Sciatic nerve (tissue), 2 donors: ENCODE results near the gene TMEM8B. TPM values are rescaled to one million over a fixed set of nuclear protein-coding genes. Genes with fewer than 3 reads are reported as not detected.
A peak's percentile ranks its signal among the peaks of the same experiment; 100 is the strongest.

Experiments used
- ATAC-seq: fragments of 200-7000 bp; cut with Tn5 transposase; one replicate; pipeline ENCODE4 v1.9.1; 2020; ENCODE audit warnings: mild to moderate bottlenecking, moderate library complexity
- DNase-seq: peaks from one replicate; pipeline ENCODE4 v3.0.0-alpha.2; 2020; ENCODE audit warnings: low spot score
- intact Hi-C: fragments of 100-400 bp; cut with DNase I; formaldehyde crosslinking; loops from one replicate; pipeline ENCODE4 v1.14.2; 2022
- total RNA-seq: library from RNA; stranded (reverse); fragmentation: NEBNext Ultra II Directional; extraction: Animal tissue kit (Norgen Biotek cat#: 25700); gene quantifications from one replicate; pipeline ENCODE4 v1.2.1, GENCODE V29; 2021
- donor health status: DM: no; HTN: no; CAD: no.
- donor health status: DM: no; HTN: no; CAD: no.

TMEM8B gene
- total RNA-seq, 1 donor from 2014 or later, result 31.7 TPM

GRCh38 chr9:35834260-35835215 is 5.5 kb downstream of the TMEM8B start:
- intact Hi-C loops, result no loop called here
- DNase-seq, result no peak
- ATAC-seq, result no peak

GRCh38 chr9:35835216-35835632 is 6.2 kb downstream of the TMEM8B start:
- ATAC-seq (no peak), DNase-seq (no peak)
- intact Hi-C loops, result no loop called here

- intact Hi-C loops, result no loop called here
- ATAC-seq (no peak), DNase-seq (no peak)
Measured at GRCh38 chr9:35835766-35836165, 6.7 kb downstream of the TMEM8B start.

GRCh38 chr9:35836595-35836994 is 7.6 kb downstream of the TMEM8B start:
- intact Hi-C loops, result no loop called here
- ATAC-seq (no peak), DNase-seq (no peak)

- no peak for DNase-seq
- intact Hi-C loops, result no loop called here
Measured at GRCh38 chr9:35839926-35840325, 10.9 kb downstream of the TMEM8B start.

GRCh38 chr9:35840881-35841644 is 12.0 kb downstream of the TMEM8B start:
- DNase-seq, result no peak
- no peak for ATAC-seq
- intact Hi-C loops, result no loop called here

More at GRCh38 chr9:35839926-35840325, 10.9 kb downstream of the TMEM8B start:
- no peak for ATAC-seq

GRCh38 chr9:35841645-35841900 is 12.5 kb downstream of the TMEM8B start:
- DNase-seq (no peak), ATAC-seq (no peak)
- intact Hi-C loops, result no loop called here

- ATAC-seq, result no peak
- DNase-seq, result no peak
- intact Hi-C loops, result no loop called here
Measured at GRCh38 chr9:35842020-35842745, 13.2 kb downstream of the TMEM8B start.

GRCh38 chr9:35842795-35843194 is 13.8 kb downstream of the TMEM8B start:
- no peak for ATAC-seq
- DNase-seq, result no peak
- intact Hi-C loops, result no loop called here

GRCh38 chr9:35844628-35845270 is 15.7 kb downstream of the TMEM8B start:
- intact Hi-C loops, result no loop called here
- ATAC-seq (peak; percentile 70), DNase-seq (no peak)

GRCh38 chr9:35845824-35846771 is 17.1 kb downstream of the TMEM8B start:
- intact Hi-C loops, result no loop called here
- DNase-seq (no peak), ATAC-seq (no peak)

GRCh38 chr9:35847792-35848572 is 19.0 kb downstream of the TMEM8B start:
- intact Hi-C loops, result no loop called here
- ATAC-seq (no peak), DNase-seq (peak; percentile 38)

GRCh38 chr9:35852267-35852815 is 23.3 kb downstream of the TMEM8B start:
- DNase-seq (peak; percentile 34), ATAC-seq (no peak)
- intact Hi-C loops, result no loop called here

- ATAC-seq (no peak), DNase-seq (peak; percentile 47)
Measured at GRCh38 chr9:35852876-35853865, 24.1 kb downstream of the TMEM8B start.

GRCh38 chr9:35854091-35854762 is 25.2 kb downstream of the TMEM8B start:
- intact Hi-C loops, result no loop called here
- ATAC-seq (no peak), DNase-seq (no peak)

More at GRCh38 chr9:35852876-35853865, 24.1 kb downstream of the TMEM8B start:
- intact Hi-C loops, result no loop called here
